GM10248 (cell line): Measurements from ENCODE around the gene ZNF688.
A peak's percentile ranks its signal among the peaks of the same experiment; 100 is the strongest.

Experiments used
- CTCF ChIA-PET: fragments of 300-600 bp; sonication (Branson Sonifier 250); formaldehyde crosslinking; extraction: SDS; loops from one replicate; lab custom pipeline; 2021; ENCODE audit warnings: antibody characterized with exemption; lab: Yijun Ruan, JAX
- POLR2A ChIA-PET: fragments of 350-650 bp; sonication (Branson Sonifier 250); formaldehyde crosslinking; extraction: SDS; loops from one replicate; lab custom pipeline; 2020; ENCODE audit warnings: antibody characterized with exemption; lab: Yijun Ruan, JAX
- DNase-seq: peaks from one replicate; pipeline ENCODE4 v3.0.0; 2012; ENCODE audit errors: extremely low spot score
- TF ChIP-seq, protein P1 (sequence below): IDR thresholded peaks from 2 replicates; pipeline ENCODE4 v1.5.1; 2012; ENCODE audit warnings: mild to moderate bottlenecking, low read depth; ENCODE audit errors: extremely low read depth, missing control alignments, control extremely low read depth

The ZNF688 gene

DNA sequence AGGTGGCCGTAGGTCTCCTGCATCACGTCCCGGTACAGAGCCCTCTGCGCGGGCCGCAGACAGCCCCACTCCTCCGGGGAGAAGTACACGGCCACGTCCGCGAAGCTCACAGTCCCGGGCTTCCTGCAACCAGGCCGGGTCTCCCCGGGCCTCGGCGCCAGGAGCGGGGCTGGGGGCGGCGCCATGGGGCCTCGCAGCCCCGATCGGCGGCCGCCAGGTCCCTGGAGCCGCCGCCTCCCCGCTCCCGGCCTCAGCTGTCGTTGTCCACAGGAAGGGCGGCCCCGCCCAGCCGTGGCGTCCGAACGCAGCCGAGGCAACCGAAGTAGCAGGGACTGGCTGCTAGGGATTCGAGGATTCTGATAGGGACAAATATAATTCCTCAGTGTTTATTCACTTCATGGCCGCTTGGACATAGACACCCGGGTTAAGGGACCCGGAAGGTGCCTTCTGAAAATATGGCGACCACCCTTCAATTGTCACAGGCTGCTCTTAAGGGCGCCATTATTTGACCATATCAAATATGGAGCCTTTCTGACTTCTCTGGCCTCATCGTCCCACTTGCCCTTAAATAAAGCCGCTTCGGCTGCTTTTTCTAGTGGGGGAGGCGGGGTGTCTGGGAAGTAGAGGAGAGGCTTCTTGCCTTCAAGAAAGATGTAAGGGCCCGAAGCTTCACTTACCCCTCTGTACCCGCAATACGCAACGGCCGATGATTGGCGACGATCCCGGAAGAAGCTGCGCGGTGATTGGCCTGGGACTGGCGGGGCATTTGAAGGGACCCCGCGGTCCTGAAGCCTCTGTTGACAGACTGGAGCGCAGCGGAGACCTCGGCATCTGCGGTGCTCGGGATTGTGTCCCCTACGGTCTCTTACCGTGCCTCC, at the start of gene ZNF688:
TSS of gene ZNF688 (minus strand) at position 270 of the 878 bp plus-strand sequence. CDS start at position 185, 85 bp downstream.
- CTCF ChIA-PET: interaction anchor here (0.8 to 1.7 kb wide), 13 partner anchors 10 to 142 kb away, joined by 3 to 7 read pairs (median 4); partner anchors contain the start of genes DCTPP1, ZNF764 and ZNF785
- TF ChIP-seq, protein P1, sequence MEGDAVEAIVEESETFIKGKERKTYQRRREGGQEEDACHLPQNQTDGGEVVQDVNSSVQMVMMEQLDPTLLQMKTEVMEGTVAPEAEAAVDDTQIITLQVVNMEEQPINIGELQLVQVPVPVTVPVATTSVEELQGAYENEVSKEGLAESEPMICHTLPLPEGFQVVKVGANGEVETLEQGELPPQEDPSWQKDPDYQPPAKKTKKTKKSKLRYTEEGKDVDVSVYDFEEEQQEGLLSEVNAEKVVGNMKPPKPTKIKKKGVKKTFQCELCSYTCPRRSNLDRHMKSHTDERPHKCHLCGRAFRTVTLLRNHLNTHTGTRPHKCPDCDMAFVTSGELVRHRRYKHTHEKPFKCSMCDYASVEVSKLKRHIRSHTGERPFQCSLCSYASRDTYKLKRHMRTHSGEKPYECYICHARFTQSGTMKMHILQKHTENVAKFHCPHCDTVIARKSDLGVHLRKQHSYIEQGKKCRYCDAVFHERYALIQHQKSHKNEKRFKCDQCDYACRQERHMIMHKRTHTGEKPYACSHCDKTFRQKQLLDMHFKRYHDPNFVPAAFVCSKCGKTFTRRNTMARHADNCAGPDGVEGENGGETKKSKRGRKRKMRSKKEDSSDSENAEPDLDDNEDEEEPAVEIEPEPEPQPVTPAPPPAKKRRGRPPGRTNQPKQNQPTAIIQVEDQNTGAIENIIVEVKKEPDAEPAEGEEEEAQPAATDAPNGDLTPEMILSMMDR: no peak
- DNase-seq: peak; percentile 93
- POLR2A ChIA-PET: interaction anchor here (0.6 to 1.5 kb wide), 3 partner anchors 13 to 47 kb away, joined by 3 to 4 read pairs (median 3); partner anchors contain the start of gene ZNF764

DNA sequence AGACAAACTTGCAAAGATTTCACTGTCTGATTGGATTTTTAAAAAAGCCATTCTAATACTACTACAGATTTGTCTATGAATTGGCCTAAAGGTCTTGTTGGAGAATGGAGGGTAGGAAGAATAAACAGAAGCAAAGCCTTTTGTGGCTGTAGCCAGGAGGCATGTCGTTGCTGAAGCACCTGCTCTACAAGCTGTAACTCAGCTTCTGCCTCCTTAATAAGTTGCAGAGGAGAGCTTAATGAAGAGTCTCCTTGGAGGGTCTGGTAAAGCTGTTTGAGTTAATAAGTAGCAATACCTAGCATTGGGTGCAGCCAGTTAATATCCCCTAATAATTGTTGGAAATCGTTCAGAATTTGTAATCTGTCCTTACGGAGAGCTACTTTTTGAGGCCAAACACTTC, 48.7 kb upstream of the ZNF688 start:
- no peak for DNase-seq
- ChIA-PET CTCF (interaction anchor here (1.0 to 3.6 kb wide), 10 partner anchors 9 to 190 kb away, joined by 3 to 36 read pairs (median 4); partner anchors contain the start of gene DCTPP1), POLR2A (interaction anchor here (0.6 kb wide), 1 partner anchor 14 kb away, joined by 6 read pairs; no protein-coding TSS in a partner anchor)
- TF ChIP-seq, protein P1: no peak

DNA sequence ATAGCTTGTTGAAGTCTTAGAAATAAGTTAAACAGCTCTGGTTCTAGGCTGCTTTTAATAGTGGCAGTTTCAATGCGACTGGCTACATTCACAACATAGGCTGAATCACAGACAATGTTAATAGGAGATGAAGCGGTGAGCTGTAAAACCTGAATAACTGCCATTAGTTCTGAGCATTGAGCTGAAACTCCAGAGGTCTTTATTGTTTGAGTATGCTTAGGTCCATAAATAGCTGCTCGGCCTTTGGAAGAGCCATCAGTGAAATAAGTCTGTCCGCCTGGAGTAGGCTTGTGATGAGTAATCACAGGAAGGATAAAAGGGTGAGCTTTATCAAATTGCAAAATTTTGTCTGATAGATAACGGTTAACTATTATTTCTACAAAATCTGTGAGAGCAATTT, 48.1 kb upstream of the ZNF688 start:
- ChIA-PET POLR2A (no interaction called here), CTCF (interaction anchor here (1.0 to 3.6 kb wide), 8 partner anchors 10 to 190 kb away, joined by 3 to 36 read pairs (median 4); partner anchors contain the start of gene DCTPP1)
- TF ChIP-seq, protein P1: no peak
- no peak for DNase-seq

DNA sequence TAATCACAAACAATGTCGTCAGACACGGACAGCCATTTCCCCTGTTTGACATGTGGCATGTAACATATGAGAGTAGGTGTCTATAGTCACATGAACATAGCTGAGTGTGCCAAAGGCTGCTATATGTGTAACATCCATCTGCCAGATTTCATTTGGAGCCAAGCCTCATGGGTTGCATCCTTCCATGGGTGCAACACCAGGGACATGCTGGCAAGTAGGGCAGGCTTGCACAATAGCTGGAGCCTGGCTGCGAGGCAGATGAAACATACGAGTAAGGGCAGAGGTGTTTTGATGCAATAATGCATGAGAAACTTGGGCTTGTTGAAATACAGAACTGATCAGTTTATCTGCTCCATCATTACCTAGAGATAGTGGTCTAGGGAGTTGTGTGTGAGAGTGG, 47.7 kb upstream of the ZNF688 start:
- CTCF ChIA-PET: interaction anchor here (1.0 to 3.6 kb wide), 7 partner anchors 10 to 189 kb away, joined by 3 to 36 read pairs (median 4); partner anchors contain the start of gene DCTPP1
- no peak for DNase-seq
- TF ChIP-seq, protein P1: no peak
- POLR2A ChIA-PET: no interaction called here

DNA sequence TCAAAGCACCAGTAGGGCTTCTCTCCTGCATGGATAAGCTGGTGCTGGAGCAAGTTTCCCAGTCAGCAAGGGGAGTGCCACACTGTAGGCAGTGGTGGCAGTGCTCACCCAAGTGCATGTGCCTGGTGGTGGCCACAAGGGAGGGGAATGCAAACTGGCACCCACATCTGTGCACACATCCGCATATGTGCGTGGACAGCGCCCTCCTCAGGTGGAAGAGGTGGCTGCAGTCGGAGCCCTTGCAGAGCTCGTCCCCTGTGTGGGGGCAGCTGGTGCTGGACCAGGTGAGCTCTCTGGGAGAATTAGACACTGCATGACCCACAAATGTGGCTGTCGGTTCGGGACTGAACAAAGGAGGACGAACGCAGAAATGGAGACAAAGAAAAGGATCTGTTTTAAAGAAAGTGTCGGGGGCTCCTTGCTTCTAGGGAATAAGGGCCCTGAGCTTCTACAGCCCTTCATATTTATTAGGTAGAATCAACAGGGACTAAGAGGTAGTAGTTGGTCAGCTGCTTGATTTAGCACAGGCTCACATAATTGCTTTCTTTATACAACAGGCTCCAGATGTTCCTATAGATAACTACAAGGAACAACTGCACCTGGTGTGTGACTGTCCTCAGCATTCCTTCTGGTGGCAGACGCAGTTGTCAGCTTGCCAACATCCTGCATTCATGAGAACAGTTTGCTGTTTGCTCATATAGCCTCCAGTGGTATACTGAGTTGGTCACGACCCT, 44.0 kb upstream of the ZNF688 start:
- TF ChIP-seq, protein P1: peak; percentile 74
- CTCF ChIA-PET: interaction anchor here (0.6 to 10.2 kb wide), 41 partner anchors 9 to 440 kb away, joined by 3 to 128 read pairs (median 4); partner anchors contain the start of genes DCTPP1, FBRS, PRR14 and SEPHS2
- DNase-seq: peak; percentile 50
- POLR2A ChIA-PET: interaction anchor here (0.5 to 0.6 kb wide), 2 partner anchors 111 to 184 kb away, joined by 4 read pairs; no protein-coding TSS in a partner anchor
